ENCODE results near the gene TAC4. TPM values are rescaled to one million over a fixed set of nuclear protein-coding genes. Genes with fewer than 3 reads are reported as not detected.
A peak's percentile ranks its signal among the peaks of the same experiment; 100 is the strongest.

The TAC4 gene
- total RNA-seq, 1 donor from 2014 or later = not detected

- Mint-ChIP-seq H3K4me3 (ENCODE audit: unreplicated experiment) (peak overlapping the region; percentile 10), H3K27me3 (ENCODE audit: unreplicated experiment) (peaks cover 3% of the 10 kb centered on the region), H3K27ac (ENCODE audit: unreplicated experiment) (no peak overlapping the region), H3K4me1 (ENCODE audit: unreplicated experiment) (peaks cover 29% of the 10 kb centered on the region), H3K36me3 (ENCODE audit: low read depth, unreplicated experiment) (peaks cover 64% of the 10 kb centered on the region), H3K9me3 (ENCODE audit: unreplicated experiment) (no peaks in the 10 kb centered on the region)
- no peak for DNase-seq (ENCODE audit: low spot score)
- no peak for TF ChIP-seq CTCF (IDR thresholded peaks at IDR 0.05; ENCODE audit: unreplicated experiment)
Measured at GRCh38 chr17:49823614-49824013, 24.3 kb downstream of the TAC4 start.

GRCh38 chr17:49822829-49823228 is 25.0 kb downstream of the TAC4 start:
- Mint-ChIP-seq H3K36me3 (ENCODE audit: low read depth, unreplicated experiment) (peaks cover 64% of the 10 kb centered on the region), H3K4me1 (ENCODE audit: unreplicated experiment) (peaks cover 28% of the 10 kb centered on the region), H3K27me3 (ENCODE audit: unreplicated experiment) (peaks cover 3% of the 10 kb centered on the region), H3K9me3 (ENCODE audit: unreplicated experiment) (no peaks in the 10 kb centered on the region), H3K27ac (ENCODE audit: unreplicated experiment) (no peak overlapping the region), H3K4me3 (ENCODE audit: unreplicated experiment) (peak overlapping the region; percentile 31)
- no peak for DNase-seq (ENCODE audit: low spot score)
- TF ChIP-seq CTCF (IDR thresholded peaks at IDR 0.05; ENCODE audit: unreplicated experiment) = no peak

GRCh38 chr17:49821916-49822315 is 26.0 kb downstream of the TAC4 start:
- peaks cover 59% of the 10 kb centered on the region for H3K36me3 Mint-ChIP-seq (ENCODE audit: low read depth, unreplicated experiment)
- DNase-seq (ENCODE audit: low spot score) = no peak
- TF ChIP-seq CTCF (IDR thresholded peaks at IDR 0.05; ENCODE audit: unreplicated experiment) = no peak
- no peak overlapping the region for H3K4me3 Mint-ChIP-seq (ENCODE audit: unreplicated experiment)
- H3K9me3 Mint-ChIP-seq (ENCODE audit: unreplicated experiment) = no peaks in the 10 kb centered on the region
- H3K27ac Mint-ChIP-seq (ENCODE audit: unreplicated experiment) = no peak overlapping the region
- no peaks in the 10 kb centered on the region for H3K27me3 Mint-ChIP-seq (ENCODE audit: unreplicated experiment)
- peaks cover 33% of the 10 kb centered on the region for H3K4me1 Mint-ChIP-seq (ENCODE audit: unreplicated experiment)

- Mint-ChIP-seq H3K9me3 (ENCODE audit: unreplicated experiment) (no peaks in the 10 kb centered on the region), H3K4me1 (ENCODE audit: unreplicated experiment) (peaks cover 37% of the 10 kb centered on the region), H3K36me3 (ENCODE audit: low read depth, unreplicated experiment) (peaks cover 58% of the 10 kb centered on the region), H3K27me3 (ENCODE audit: unreplicated experiment) (no peaks in the 10 kb centered on the region), H3K4me3 (ENCODE audit: unreplicated experiment) (peak overlapping the region; percentile 17), H3K27ac (ENCODE audit: unreplicated experiment) (no peak overlapping the region)
- no peak for DNase-seq (ENCODE audit: low spot score)
- TF ChIP-seq CTCF (IDR thresholded peaks at IDR 0.05; ENCODE audit: unreplicated experiment) = no peak
Measured at GRCh38 chr17:49821466-49821865, 26.4 kb downstream of the TAC4 start.

GRCh38 chr17:49820773-49821172 is 27.1 kb downstream of the TAC4 start:
- Mint-ChIP-seq H3K4me1 (ENCODE audit: unreplicated experiment) (peaks cover 39% of the 10 kb centered on the region), H3K27me3 (ENCODE audit: unreplicated experiment) (peaks cover 2% of the 10 kb centered on the region), H3K4me3 (ENCODE audit: unreplicated experiment) (peak overlapping the region; percentile 17), H3K27ac (ENCODE audit: unreplicated experiment) (peak overlapping the region; percentile 57), H3K9me3 (ENCODE audit: unreplicated experiment) (no peaks in the 10 kb centered on the region), H3K36me3 (ENCODE audit: low read depth, unreplicated experiment) (peaks cover 54% of the 10 kb centered on the region)
- TF ChIP-seq CTCF (IDR thresholded peaks at IDR 0.05; ENCODE audit: unreplicated experiment) = no peak
- no peak for DNase-seq (ENCODE audit: low spot score)
